HG02798 (cell line): ENCODE results near the gene KLHL29.

Experiments
- ATAC-seq: cut with Tn5 transposase; IDR thresholded peaks from one replicate; pipeline ENCODE4 v1.9.1; 2021; ENCODE audit warnings: mild to moderate bottlenecking; ENCODE audit not compliant: unreplicated experiment, poor library complexity

KLHL29 gene

DNA sequence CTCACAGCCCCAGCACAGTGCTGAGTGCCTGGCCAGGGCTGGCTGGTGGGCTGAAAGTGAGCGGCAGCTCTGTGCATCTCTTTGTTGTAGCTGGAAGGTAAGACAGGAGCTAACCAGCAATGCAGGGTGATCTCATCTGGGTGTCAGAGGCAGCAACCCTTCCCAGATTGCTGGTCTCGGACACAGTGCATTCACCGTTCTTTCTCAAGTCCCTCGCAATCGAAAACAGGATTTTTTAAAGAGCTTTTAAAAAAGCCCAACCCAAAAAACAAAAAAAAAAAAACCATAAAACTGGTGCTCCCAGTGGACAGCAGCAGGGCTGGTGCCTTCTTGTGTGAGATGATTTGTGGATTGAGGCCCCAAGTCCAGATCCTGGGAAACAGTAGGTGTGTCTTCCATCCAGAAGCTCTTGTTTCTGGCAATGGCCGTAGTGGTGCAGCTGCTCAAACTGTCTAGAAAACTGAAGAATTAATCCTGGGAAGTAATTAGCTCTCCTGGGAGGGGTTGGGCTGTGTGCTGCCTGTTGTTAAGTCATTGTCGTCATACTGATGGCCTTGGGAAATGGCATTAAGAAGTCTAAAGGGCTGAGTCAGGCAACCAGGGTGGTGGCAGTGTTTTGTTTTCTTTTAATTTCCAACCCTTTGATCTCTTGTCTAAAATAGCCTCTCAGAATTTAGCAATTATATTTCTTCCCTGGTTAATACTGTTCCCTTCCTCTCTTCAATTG is 156.7 kb downstream of the KLHL29 start:
- no peak for ATAC-seq

DNA sequence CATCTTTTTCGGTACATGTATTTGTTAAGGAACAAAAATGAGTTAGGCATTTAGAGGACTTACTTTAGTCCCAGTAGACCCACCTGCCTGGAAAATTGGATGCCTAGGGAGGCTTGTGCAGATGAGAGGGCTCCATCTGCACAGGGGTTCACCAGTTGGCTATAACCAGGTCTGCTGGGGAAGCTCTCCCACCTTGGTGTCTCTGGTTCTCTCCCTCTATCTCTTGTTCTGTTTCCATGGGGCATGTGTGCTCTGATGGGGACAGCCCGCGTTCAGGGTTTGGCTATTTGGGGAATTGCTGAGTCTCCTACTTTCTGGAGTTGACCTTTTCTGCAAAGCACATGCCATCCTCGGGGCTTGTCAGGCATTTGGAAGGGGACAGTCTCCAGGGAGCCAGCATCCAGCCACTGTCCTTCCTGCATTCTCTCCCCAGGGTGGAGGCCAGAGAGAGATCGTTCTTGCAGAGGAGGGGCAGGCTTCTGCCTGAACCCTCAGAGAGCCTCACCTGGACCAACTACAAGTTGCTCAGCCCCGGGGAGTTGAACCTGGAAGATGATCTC is 157.3 kb downstream of the KLHL29 start:
- ATAC-seq: no peak

DNA sequence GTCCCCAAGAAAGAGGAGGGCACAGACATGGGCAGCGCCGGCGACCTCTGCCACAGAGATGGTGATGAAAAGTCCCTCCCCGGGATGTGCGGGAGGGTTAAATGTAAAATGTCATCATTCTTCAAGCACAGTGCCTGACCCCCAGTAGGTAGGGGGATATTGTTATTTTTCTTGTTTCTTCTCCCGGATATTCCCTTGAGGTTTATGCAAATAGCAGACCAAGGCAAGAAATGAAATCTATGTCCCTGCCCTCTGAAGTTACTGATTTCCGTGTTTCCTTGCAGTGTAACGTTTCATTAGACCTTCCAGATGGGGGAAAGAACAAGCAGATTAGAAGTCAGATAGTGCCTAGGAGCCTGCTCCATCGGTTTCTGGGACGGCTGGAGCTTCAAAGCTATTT is 158.3 kb downstream of the KLHL29 start:
- ATAC-seq: no peak

DNA sequence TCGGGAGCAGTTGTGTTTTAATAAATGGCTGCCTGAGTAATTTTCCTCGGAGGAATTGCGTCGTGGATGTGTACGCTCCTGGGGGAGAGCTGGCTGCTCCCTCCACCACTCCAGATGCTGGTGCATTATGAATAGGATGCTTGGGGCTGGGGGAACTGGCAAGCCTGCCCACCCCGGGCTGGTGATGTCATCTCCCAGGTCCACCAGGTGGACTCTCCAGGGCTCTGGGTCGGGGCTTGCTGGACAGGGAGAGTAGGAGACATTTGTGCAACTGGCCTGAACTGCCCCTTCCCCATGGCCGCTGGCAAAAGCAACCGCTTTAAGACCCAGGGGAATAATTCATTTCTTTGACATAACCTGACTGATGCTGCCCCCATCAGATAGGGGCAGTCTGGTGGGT is 158.7 kb downstream of the KLHL29 start:
- no peak for ATAC-seq

DNA sequence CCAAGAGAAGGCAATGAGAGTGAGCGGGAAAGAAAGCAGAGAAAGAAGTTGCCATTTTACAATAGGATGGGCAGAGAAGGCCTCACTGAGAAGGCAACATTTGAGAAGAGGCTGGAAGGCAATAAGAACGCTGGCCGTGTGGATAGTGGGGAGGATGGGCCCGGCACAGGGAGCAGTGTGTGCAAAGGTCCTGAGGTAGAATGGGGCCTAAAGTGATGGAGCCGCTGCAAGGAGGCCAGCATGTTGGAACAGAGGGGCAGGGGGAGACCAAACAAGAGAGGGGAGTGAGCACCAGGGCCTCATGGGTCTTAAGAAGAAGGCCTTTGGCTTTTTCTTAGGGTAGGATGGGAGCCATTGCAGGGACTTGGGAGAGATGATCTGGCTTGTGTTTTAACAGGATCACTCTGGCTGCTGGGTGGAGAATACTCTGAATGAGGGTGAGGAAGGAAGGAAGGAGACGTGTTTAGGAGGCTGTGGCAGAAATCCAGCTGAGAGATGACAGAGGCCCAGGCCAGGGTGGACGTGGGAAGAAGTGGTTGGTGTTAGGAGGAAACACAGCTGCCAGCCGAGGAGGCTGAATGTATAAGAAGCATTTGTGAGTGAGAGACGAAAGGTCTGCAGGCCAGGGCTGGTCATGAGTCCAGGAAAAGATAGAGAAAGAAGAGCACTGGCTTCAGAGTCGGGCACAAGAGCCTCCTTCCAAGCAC is 159.8 kb downstream of the KLHL29 start:
- ATAC-seq: no peak

DNA sequence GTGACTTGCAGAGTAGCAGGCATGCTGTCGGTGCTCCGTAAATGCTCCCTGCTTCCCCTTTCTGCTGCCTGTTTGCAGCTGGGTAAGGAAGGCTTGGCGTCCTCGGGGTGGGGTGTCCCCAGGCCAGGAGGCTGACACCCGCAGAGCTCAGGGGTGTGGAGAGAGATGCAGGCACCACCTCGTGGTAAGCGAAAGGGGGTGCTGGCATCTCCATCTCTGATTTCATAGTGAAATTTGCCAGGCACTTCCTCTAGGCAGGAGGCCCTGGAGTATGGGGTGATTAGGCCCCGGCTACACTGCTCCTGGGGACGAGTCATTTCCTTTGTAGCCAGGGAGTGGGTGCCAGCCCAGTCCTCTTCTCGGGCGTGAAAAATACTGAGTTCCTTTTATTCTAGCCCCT is 160.4 kb downstream of the KLHL29 start:
- no peak for ATAC-seq

DNA sequence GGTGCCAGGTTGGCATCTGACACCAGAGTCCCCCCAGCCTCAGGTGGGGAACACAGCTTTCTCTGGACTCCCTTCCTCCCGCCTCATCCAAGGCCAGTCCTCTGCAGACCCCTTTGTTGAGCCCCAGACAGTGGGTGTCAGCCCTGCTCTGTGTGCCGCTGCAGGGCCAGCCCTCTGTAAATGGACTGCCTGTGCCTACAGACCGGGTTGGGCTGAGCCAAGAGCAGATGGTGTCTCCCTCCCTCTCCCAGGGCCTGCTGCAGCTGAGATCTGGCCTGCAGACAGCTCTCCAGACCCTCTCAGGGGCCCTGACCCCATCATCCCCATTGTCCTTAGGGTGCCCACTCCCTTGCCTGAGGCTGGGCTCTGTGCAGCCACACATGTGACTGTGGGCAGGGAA is 160.8 kb downstream of the KLHL29 start:
- no peak for ATAC-seq

DNA sequence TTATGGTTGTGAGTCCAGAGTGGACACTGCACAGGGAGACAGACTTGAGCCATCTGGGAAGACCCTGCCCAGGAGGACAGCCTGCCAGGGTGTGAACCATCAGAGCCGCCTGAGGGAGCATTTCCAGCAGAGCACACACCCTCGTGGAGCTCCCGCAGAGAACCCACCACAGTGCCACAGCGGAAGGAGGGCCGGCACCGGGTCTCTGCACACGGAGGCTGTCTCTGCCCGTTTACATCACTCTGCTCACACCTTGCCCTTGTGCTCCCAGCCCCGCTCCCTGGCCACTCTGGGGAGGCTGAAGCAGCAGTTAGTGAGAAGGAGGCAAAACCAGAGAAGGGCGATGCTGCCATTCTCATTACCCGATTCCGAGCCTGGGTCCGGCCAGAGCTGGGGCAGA is 161.9 kb downstream of the KLHL29 start:
- ATAC-seq: no peak

DNA sequence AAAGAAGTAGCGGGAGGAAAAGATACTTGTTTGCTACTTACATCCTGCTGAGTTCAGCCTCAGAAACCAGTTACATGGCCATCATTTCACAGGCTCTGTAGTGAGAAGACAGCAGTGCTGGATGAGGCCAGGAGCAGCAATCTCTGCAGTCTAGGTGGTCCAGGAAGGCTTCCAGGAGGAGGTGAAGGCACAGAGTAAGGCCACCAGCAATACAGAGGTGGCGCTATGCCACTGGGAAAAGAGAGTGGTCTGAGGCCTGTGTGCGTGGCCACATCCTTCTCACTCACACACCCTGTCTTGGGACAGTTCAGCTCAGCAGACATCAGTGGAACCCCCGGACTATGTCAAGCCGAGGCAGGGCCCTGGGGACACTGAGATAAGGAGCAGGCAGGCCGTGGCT is 162.7 kb downstream of the KLHL29 start:
- ATAC-seq: no peak

DNA sequence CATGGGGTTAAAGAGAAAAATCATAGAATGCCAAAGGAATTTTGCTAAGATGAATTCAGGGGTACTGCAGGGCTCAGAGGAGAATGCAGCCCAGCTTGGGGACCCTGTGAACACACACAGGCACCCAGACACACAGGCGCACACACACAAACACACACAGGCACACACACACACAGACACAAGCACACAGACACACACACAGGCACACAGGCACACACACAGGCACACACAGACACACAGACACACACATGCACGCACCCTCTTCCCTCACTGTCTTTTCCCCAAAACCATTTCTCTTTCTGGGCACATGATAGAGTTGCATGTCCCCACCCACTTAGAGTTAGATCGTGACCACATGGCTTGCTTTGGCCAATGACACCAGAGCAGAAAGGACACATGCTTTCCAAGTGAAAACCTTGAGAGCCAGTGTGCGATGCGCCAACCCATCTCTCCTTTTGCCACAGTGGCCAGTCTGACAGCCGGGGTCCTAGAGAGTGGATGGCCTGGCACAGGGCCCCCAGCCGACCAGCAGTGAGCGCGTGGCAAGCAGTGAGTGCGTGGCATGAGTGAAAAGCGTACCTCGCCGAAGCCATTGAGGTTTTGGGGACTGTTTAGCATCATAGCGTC is 163.3 kb downstream of the KLHL29 start:
- ATAC-seq: no peak

DNA sequence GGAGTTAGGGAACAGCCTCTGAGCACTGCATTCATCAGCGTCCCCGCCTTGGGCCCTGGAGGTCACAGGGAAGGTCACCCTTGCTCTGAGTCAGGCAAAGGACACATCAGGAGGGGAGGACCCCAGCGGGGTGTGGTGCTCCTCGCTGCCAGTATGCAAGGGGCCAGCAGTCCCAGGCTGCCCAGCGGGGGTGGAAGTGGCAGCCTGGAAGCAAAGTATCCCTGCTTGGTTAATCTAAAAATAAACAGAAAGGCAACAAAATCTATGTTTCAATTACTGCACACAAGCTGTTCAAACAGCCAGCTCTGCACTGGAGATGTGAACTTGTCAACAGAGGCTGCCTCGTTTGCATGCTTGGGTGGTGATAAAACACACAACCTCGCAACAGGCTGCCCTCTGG is 164.1 kb downstream of the KLHL29 start:
- ATAC-seq: no peak

DNA sequence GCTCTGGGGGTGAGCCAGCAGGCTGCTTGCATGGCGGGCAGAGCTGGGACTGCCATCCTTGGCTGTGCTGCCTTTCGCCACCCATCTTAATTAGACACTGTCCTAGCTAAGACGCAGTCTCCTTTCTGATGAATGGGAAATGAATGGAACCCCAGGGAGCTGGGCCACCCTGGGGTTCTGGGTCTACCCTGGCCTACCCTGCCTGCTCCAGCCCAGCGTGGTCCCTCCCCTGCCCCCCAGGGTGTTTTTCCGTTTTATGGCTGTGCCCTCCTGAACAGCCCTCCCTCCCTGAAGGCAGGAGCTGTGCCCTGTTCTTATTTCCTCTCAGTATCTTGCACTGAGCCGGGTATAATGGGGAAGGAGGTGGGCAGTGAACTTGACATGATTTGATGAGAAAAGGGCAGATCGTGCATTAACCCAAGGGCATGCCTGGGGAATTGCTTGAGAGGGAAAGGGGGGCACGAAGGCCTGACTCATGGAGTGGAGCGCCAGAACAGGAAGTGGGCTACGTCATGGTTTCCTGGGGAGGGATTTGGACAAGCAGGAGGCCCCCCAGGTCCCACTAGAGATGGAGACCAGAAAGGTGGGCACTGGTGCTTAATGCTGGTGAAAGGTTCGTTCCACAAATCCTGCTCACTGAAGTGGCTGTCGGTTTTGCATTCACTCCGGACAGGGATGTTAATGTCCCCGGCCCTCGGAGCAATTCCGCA is 165.0 kb downstream of the KLHL29 start:
- no peak for ATAC-seq

DNA sequence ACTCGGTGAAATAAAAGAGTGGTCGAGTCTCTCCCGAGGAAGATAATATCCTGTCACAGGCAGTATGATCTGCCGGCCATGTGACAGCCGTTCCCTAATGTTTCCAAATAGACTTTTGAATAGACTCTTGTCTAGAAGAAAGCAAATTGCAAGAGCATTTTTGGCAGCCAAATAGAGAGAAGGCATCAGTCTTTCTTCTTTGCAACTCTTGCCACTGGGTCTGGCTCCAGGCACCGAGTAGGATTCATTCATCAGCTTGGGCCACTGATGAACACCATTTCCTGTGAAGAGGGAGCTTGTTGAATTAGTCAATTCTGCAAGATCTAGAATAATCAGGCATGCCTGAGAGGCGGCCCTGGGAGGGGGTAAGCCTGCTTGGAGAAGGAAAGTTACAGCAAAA is 165.6 kb downstream of the KLHL29 start:
- no peak for ATAC-seq

DNA sequence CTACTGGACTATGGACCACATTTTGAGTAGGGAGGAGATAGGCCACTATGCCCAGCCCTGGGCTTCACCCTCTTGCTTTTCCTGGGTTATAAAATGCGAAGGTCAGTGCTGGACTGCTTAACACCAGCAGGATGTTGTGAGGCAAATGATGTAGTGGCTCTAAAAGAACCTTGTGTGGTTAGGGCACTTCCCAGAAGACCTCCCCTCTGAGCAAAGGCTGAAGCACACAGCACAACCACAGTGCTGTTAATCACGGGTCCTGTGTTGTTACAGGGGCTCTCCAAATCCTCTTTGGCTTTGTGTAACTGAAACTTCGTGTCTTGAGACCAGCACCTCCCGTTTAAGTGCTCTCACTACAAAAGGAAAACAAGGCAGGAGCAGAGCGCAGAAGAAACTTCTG is 166.9 kb downstream of the KLHL29 start:
- ATAC-seq: no peak

DNA sequence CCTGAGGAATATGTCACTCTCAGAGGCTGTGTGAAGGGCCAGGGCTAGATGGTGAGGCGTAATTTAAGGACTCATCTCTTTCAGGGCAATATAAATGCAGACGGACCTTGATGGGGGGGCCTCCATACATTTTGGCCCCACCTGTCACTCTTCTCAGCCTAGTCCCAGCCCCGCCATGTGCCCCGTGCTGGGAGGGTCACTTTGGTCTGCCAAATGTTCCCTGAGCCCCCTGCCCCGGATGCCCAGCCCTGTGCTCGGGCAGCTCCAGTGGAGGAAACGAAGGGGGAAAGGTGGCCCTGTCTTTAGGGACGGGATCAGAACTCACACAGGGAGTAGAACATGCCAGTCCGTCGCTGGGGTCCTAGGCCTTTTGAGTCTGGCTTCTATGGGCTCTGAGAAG is 168.6 kb downstream of the KLHL29 start:
- no peak for ATAC-seq

DNA sequence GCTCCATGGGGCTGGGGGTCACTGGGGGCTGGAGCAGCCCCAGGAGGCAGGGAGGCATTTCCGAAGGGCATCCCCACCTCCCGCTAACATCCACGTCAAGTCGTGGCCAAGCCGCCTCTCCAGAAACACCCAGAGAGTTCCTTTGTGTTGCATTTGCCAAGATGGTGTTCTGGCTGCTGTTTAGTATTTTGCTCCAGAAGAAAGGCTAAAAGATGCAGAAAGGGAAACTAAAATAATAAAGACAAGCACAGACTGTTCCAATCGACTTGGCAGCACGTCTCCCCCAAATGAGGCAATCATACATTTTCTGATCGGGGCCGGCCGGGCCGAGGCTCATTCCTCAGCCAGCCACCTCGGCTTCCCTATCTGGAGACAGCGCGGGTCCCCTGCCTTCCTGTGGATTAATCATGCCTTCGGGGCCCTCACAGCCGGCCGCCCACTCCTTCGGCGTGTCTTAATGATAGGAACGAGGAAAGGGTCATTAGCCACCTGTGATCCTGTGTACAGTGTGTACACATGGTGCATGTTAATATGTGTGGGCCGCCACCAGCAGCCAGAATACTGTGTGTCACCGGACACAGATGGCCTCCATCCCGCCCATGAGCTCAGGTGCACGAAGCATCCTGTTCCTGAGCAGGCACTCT is 169.2 kb downstream of the KLHL29 start:
- no peak for ATAC-seq

DNA sequence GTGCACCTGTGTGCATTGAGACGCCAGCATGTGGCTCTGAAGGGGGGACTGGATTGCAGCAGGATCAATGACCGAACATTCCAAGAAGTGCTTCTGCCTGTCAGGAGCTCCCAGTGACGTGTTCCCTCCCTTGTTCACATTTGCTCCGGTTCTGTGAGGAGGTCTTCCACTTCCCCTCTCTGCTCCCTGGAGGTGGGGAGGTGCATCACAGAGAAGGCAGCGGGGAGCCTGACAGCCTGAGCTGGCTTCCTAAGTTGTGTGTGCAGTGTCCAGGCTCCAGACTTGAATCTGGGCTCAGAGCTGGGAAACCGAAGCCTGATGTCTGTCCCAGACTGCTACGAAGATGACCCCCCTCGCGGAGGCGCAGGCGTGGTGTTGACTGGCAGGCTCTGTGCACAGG is 171.0 kb downstream of the KLHL29 start:
- no peak for ATAC-seq

DNA sequence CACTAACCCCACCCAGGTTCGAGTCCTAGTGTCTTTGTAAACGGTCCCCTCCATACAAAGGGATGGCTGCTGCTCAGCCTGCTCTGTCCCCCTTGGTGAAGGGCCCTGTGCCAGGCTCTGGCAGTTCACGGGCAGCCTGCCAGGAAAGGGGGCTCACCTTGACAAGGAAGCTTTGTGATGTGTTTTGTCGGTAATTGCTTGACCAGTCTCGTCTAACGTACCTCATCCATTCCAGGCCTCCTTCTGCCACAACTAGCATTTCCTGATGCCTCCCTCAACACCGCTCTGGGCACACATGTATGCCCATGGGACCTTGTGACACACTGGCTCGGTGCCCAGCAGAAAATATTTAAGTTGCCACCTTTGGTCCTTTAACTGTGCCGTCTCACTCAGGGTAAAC is 171.9 kb downstream of the KLHL29 start:
- ATAC-seq: no peak

DNA sequence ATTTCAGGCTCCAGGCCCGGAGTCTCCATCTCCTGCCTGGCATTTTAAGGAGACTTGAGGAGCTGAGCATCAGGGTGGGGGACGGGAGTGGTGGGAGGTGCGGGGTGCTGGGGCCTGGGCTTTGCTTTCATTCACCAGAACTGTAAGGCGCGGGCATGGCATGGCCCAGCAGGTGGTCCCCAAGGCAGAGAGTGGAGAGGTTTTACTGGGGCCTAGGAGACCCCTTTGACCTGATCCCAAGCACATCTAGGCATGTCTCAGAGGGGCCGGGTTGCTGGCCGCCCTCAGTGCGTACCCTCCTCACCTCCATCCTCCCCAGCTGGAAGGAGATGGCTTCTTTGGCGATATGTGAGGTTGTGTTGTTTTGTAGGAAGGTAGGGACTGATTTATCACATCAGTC is 172.5 kb downstream of the KLHL29 start:
- ATAC-seq: no peak

DNA sequence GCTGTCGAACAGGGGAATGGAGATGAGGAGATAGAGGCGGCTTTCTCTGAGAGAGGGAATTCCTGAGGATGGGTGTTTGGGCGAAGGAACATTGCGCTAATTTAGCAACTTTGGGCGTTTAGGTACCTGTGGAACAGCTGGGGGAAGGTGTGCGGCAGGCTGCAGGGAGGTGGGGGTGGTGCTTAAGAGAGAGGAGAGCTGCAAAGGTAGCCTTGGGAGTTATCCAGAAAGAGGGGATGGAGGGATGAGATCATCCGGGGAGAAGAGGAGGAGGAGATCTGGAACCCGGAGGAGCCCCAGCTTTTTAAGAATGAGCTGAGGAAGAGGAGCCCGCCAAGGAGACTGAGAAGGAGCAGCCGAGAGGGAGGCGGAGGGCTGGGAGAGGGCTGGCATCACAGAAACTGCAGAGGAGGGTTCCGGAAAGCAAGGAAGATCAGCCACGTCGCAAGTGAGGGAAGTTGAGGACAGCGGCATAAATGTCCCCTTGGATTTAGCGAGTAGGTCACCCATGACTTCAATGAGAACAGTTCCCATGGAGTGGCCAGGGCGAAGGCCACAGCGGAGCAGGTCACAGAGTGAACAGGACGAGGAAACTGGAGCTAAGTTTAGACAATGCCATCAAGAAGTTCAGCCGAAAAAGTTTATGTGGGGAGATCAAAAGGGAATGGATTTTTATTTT is 174.7 kb downstream of the KLHL29 start:
- ATAC-seq: no peak
